PC-3 (cell line): ENCODE data around the gene DTL. TPM values are rescaled to one million over a fixed set of nuclear protein-coding genes. Genes with fewer than 3 reads are reported as not detected.

Experiments used
- ATAC-seq: fragments of 200-7000 bp; cut with Tn5 transposase; 2 replicates; pipeline ENCODE4 v1.9.1; 2020; ENCODE audit warnings: mild to moderate bottlenecking, moderate library complexity
- BruUV-seq: library from RNA; stranded (reverse); fragments of 400-500 nt; replicated peaks from 2 replicates; lab custom pipeline; 2021; lab: Mats Ljungman, UMichigan
- CTCF ChIA-PET: fragments of 300-600 bp; sonication (Branson Sonifier 250); formaldehyde crosslinking; loops from one replicate; lab custom pipeline; 2022; ENCODE audit warnings: antibody characterized with exemption; lab: Charles Lee
- POLR2A ChIA-PET: fragments of 300-600 bp; sonication (Branson Sonifier 250); formaldehyde crosslinking; loops from one replicate; lab custom pipeline; 2022; ENCODE audit warnings: antibody characterized with exemption; ENCODE audit not compliant: unreplicated experiment; lab: Charles Lee
- DNase-seq: peaks from one replicate; pipeline ENCODE4 v3.0.0-alpha.2; 2015
- H2AFZ ChIP-seq: fragments of 300-600 bp; sonication (generic); 2 replicates; pipeline ENCODE4 v1.6.0; 2016; ENCODE audit warnings: antibody characterized with exemption, low read length
- H3F3A ChIP-seq: fragments of 300-600 bp; sonication (generic); one replicate; pipeline ENCODE4 v1.6.0; 2017; ENCODE audit warnings: antibody characterized with exemption, low read length, control low read depth, mild to moderate bottlenecking; ENCODE audit not compliant: unreplicated experiment
- H3K27ac ChIP-seq: fragments of 300-600 bp; sonication (generic); 2 replicates; pipeline ENCODE4 v1.5.1; 2016; ENCODE audit warnings: mild to moderate bottlenecking, low read length
- H3K27me3 ChIP-seq: fragments of 300-600 bp; sonication (generic); 2 replicates; pipeline ENCODE4 v1.6.1; 2016; ENCODE audit warnings: low read length, mixed read lengths
- H3K36me3 ChIP-seq: fragments of 300-600 bp; sonication (generic); 2 replicates; pipeline ENCODE4 v1.6.1; 2016; ENCODE audit warnings: low read depth, mixed run types, low read length, mixed read lengths
- H3K4me1 ChIP-seq: fragments of 300-600 bp; sonication (generic); 2 replicates; pipeline ENCODE4 v1.5.1; 2016; ENCODE audit warnings: low read length; ENCODE audit not compliant: insufficient read depth
- H3K4me2 ChIP-seq: fragments of 300-600 bp; sonication (generic); 2 replicates; pipeline ENCODE4 v1.6.0; 2016; ENCODE audit warnings: low read length
- H3K4me3 ChIP-seq: fragments of 300-600 bp; sonication (generic); 2 replicates; pipeline ENCODE4 v1.5.1; 2016; ENCODE audit warnings: mild to moderate bottlenecking, low read length, mixed read lengths
- H3K79me2 ChIP-seq: fragments of 300-600 bp; sonication (generic); 2 replicates; pipeline ENCODE4 v1.6.1; 2017; ENCODE audit warnings: low read length, mixed read lengths
- H3K9ac ChIP-seq: fragments of 300-600 bp; sonication (generic); 2 replicates; pipeline ENCODE4 v1.6.0; 2016; ENCODE audit warnings: mild to moderate bottlenecking, low read length
- H3K9me2 ChIP-seq: fragments of 300-600 bp; sonication (generic); replicated peaks from 2 replicates; pipeline ENCODE4 v1.6.1; 2016; ENCODE audit warnings: mixed run types, low read length, mixed read lengths
- H3K9me3 ChIP-seq: fragments of 300-600 bp; sonication (generic); 2 replicates; pipeline ENCODE4 v1.6.1; 2016; ENCODE audit warnings: low read length, mixed read lengths
- H4K20me1 ChIP-seq: fragments of 300-600 bp; sonication (generic); 2 replicates; pipeline ENCODE4 v1.6.1; 2016; ENCODE audit warnings: low read length, mixed read lengths
- CTCF ChIP-seq: fragments of 300-600 bp; sonication (generic); conservative IDR thresholded peaks from 2 replicates; pipeline ENCODE4 v1.5.1; 2017; ENCODE audit warnings: antibody characterized with exemption, low read depth, mild to moderate bottlenecking, low read length
- EZH2 ChIP-seq: fragments of 300-600 bp; sonication (generic); IDR thresholded peaks from one replicate; pipeline ENCODE4 v1.6.1; 2017; ENCODE audit warnings: antibody characterized with exemption, mild to moderate bottlenecking, low read length; ENCODE audit not compliant: unreplicated experiment
- EZH2phosphoT487 ChIP-seq: fragments of 300-600 bp; sonication (generic); IDR thresholded peaks from 2 replicates; pipeline ENCODE4 v1.6.1; 2018; ENCODE audit warnings: mild to moderate bottlenecking, antibody characterized with exemption, low read length, borderline replicate concordance
- intact Hi-C: fragments of 100-400 bp; cut with micrococcal nuclease; formaldehyde crosslinking; loops from 2 replicates; pipeline ENCODE4 v1.9.0; 2023
- microRNA-seq: library from miRNA; unstranded; fragments of <30 nt; microRNA quantifications from one replicate; pipeline ENCODE4 v1.1.0, GENCODE V29; 2020; ENCODE audit not compliant: unreplicated experiment
- total RNA-seq: library from RNA; depleted of rRNA; stranded (reverse); fragments of >200 nt; gene quantifications from 2 replicates; pipeline ENCODE4 v1.2.3, GENCODE V29; 2014; rRNA removed

Gene DTL
- total RNA-seq, 1 experiment from 2014 or later, result 65.0 TPM

DNA sequence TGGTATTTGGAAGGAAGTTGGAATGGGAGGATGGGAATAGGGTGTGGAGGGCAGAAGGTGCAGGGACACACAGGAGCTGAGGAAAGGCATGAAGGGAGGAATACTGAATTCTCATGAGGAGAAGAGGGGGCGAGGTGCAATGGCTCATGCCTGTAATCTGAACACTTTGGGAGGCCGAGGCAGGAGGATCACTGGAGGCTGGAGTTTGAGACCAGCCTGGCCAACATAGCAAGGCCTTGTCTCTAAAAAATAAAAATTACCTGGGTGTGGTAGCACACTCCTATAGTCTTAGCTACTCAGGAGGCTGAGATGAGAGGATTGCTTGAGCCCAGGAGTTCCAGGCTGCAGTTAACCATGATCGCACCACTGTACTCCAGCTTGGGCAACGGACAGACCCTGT is 117.3 kb downstream of the DTL start:
- intact Hi-C loops, result no loop called here
- CTCF ChIA-PET, result interaction anchor here (0.7 kb wide), 1 partner anchor 162 kb away, joined by 4 read pairs; no protein-coding TSS in a partner anchor

GRCh38 chr1:212153635-212154034 is 118.1 kb downstream of the DTL start:
- H3K27ac ChIP-seq, result no peak overlapping the region
- H3K4me3 ChIP-seq, result no peak overlapping the region
- ATAC-seq (no peak), DNase-seq (no peak)
- no peak overlapping the region for H3K9ac ChIP-seq
- no peaks in the 10 kb centered on the region for H3K27me3 ChIP-seq
- no TSS peak for BruUV-seq
- no peaks in the 10 kb centered on the region for H3K4me1 ChIP-seq
- intact Hi-C loops, result no loop called here
- H3K9me3 ChIP-seq, result no peaks in the 10 kb centered on the region
- CTCF ChIA-PET, result no interaction called here
- no peaks in the 10 kb centered on the region for H3K79me2 ChIP-seq
- no peaks in the 10 kb centered on the region for H3K36me3 ChIP-seq
- no peaks in the 10 kb centered on the region for H3K9me2 ChIP-seq
- POLR2A ChIA-PET, result no interaction called here
- H3F3A ChIP-seq, result no peaks in the 10 kb centered on the region
- H3K4me2 ChIP-seq, result no peak overlapping the region
- TF ChIP-seq CTCF (no peak), EZH2 (no peak), EZH2phosphoT487 (no peak)
- no peak overlapping the region for H2AFZ ChIP-seq
- no peaks in the 10 kb centered on the region for H4K20me1 ChIP-seq

More for the DNA sequence above, 117.3 kb downstream of the DTL start:
- no peak overlapping the region for H2AFZ ChIP-seq
- TF ChIP-seq EZH2phosphoT487, result no peak
- no peak for TF ChIP-seq CTCF
- no peak for TF ChIP-seq EZH2
- no peak overlapping the region for H3K27ac ChIP-seq
- H3K4me1 ChIP-seq, result no peaks in the 10 kb centered on the region
- no peak overlapping the region for H3K4me3 ChIP-seq
- no peaks in the 10 kb centered on the region for H3K9me2 ChIP-seq
- no peaks in the 10 kb centered on the region for H3K9me3 ChIP-seq
- H3K9ac ChIP-seq, result no peak overlapping the region
- H3K36me3 ChIP-seq, result no peaks in the 10 kb centered on the region
- H3K4me2 ChIP-seq, result no peak overlapping the region
- no peak for ATAC-seq
- H3K27me3 ChIP-seq, result no peaks in the 10 kb centered on the region
- H3F3A ChIP-seq, result no peaks in the 10 kb centered on the region
- H3K79me2 ChIP-seq, result no peaks in the 10 kb centered on the region
- DNase-seq, result no peak
- no TSS peak for BruUV-seq
- POLR2A ChIA-PET, result no interaction called here
- no peaks in the 10 kb centered on the region for H4K20me1 ChIP-seq

Small RNA genes within 50 kb of the gene (microRNA-seq; reads per million reads assigned to microRNA genes)
- gene MIR3122, result not detected

Other genes starting within 250 kb of the DTL start
- gene LPGAT1, start 205.0 kb upstream of the DTL start, total RNA-seq, result 39.8 and 41.7 TPM in 2 replicates
- gene INTS7, start 191 bp upstream of the DTL start, total RNA-seq, result 25.3 and 28.3 TPM in 2 replicates
- 44.0 and 64.7 TPM in 2 replicates for gene PPP2R5A, start 249.7 kb downstream of the DTL start, total RNA-seq